Cardiac fibroblast (primary cell): ENCODE results near the gene PALLD.

Source experiments
- DNase-seq, 2 donors: peaks; one replicate each; pipeline versions ENCODE4 v3.0.0 to v3.0.0-alpha.2; 2010; ENCODE audit warnings: low read depth in 2 of 2
- H3K4me3 ChIP-seq, 2 donors: replicated peaks in 1 of 2; 1 replicate in 1 of 2; 2 replicates in 1 of 2; pipeline ENCODE4 v1.5.1; 2011; ENCODE audit warnings: low read depth in 2 of 2, low read length in 2 of 2, mild to moderate bottlenecking in 2 of 2, moderate library complexity in 1 of 2
- TF ChIP-seq, protein P1 (sequence below): IDR thresholded peaks from one replicate; pipeline ENCODE4 v1.5.1; 2011; ENCODE audit warnings: low read depth, mild to moderate bottlenecking, low read length, inconsistent platforms

PALLD gene

GRCh38 chr4:168844353-168845049 lies 347.6 kb downstream of the PALLD start:
- TF ChIP-seq, protein P1, sequence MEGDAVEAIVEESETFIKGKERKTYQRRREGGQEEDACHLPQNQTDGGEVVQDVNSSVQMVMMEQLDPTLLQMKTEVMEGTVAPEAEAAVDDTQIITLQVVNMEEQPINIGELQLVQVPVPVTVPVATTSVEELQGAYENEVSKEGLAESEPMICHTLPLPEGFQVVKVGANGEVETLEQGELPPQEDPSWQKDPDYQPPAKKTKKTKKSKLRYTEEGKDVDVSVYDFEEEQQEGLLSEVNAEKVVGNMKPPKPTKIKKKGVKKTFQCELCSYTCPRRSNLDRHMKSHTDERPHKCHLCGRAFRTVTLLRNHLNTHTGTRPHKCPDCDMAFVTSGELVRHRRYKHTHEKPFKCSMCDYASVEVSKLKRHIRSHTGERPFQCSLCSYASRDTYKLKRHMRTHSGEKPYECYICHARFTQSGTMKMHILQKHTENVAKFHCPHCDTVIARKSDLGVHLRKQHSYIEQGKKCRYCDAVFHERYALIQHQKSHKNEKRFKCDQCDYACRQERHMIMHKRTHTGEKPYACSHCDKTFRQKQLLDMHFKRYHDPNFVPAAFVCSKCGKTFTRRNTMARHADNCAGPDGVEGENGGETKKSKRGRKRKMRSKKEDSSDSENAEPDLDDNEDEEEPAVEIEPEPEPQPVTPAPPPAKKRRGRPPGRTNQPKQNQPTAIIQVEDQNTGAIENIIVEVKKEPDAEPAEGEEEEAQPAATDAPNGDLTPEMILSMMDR, result no peak
- no peak for DNase-seq
- H3K4me3 ChIP-seq, result no peak overlapping the region

DNA sequence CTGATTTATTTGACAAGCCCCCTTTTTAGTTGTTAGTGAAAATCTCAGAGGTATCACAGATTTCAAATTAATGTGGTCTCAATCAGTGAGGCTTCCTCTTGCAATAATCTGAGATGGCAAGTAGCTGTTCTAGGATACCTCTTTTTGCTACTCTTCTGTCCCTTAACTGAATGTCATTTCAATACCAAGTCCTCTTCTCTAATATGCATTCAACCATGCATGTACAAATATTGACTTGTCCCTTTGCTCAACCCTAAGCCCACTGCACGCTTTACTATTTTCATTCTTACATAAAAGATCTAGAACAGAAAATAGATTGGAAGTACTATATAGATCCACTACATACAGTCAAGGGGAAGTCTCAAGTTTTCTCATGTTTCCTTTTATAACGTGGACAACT lies 349.0 kb downstream of the PALLD start:
- DNase-seq, result no peak
- TF ChIP-seq, protein P1, result no peak
- no peak overlapping the region for H3K4me3 ChIP-seq

GRCh38 chr4:168846414-168846813 lies 349.6 kb downstream of the PALLD start:
- no peak for DNase-seq
- no peak overlapping the region for H3K4me3 ChIP-seq
- TF ChIP-seq, protein P1, result no peak

GRCh38 chr4:168847771-168848502 lies 351.1 kb downstream of the PALLD start:
- TF ChIP-seq, protein P1, result no peak
- peak overlapping the region in 1 of 2 donors; percentile 19 for H3K4me3 ChIP-seq

GRCh38 chr4:168849030-168849675 lies 352.3 kb downstream of the PALLD start:
- peak; percentile 43 to 65 for DNase-seq
- TF ChIP-seq, protein P1, result no peak
- H3K4me3 ChIP-seq, result peak overlapping the region in 1 of 2 donors; percentile 13

More at GRCh38 chr4:168847771-168848502, 351.1 kb downstream of the PALLD start:
- DNase-seq, result peak; percentile 40 to 59

DNA sequence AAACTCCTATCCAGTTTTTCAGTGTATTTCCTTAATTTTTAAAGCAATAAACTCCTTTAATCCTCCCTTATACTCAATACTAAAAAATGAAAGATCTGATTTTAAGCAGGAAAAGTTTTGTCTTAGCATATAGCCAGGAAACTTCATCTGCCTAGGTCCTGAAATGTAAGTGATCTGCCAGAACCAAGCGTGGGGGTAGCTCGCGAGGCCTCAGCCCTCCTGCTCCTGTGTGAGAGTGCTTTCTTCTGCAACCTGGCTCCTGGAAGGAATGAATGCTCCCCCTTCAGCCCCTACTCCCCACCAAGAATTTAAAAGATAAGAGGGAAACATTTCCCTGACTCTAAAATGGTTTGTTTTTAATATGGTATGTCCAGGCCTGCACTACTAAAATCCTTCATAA lies 353.1 kb downstream of the PALLD start:
- peak in 1 of 2 donors; percentile 27 for DNase-seq
- TF ChIP-seq, protein P1, result no peak
- no peak overlapping the region for H3K4me3 ChIP-seq
